Activated naive CD4-positive, alpha-beta T cell treated with anti-CD3 and anti-CD28 coated beads, Interleukin-2, amount 50 U/mL, for 72 hours (primary cell): ENCODE measurements around the gene SLC12A7. TPM values are rescaled to one million over a fixed set of nuclear protein-coding genes. Genes with fewer than 3 reads are reported as not detected.
"Not testable (repeated sequence)": the region's sequence is repeated elsewhere in the genome, so short reads cannot be mapped to it uniquely, and the experiment has no call there.

Experiments used
- ATAC-seq, 2 donors: fragments of 150-1000 bp; cut with Tn5 transposase; 2 replicates each; pipeline ENCODE4 v1.10.0; 2021; ENCODE audit warnings: mild to moderate bottlenecking in 2 of 2, moderate library complexity in 2 of 2
- DNase-seq, 2 donors: peaks; one replicate each; pipeline ENCODE4 v3.0.0; 2021 to 2022; ENCODE audit warnings: low spot score in 2 of 2
- H3K27ac Mint-ChIP-seq, 2 donors: one replicate each; pipeline ENCODE4 v1.8.0; 2022; ENCODE audit warnings: mild to moderate bottlenecking in 2 of 2, mixed read lengths in 2 of 2
- H3K36me3 Mint-ChIP-seq, 2 donors: one replicate each; pipeline ENCODE4 v1.8.0; 2022; ENCODE audit warnings: mixed read lengths in 2 of 2
- H3K9me3 Mint-ChIP-seq, 2 donors: one replicate each; pipeline ENCODE4 v1.8.0; 2022; ENCODE audit warnings: mixed read lengths in 2 of 2
- total RNA-seq, 2 donors: library from RNA; stranded (reverse); gene quantifications; one replicate each; pipeline ENCODE4 v1.2.3, GENCODE V29; 2022

The SLC12A7 gene
- total RNA-seq, 2 donors from 2014 or later, result 19.5 to 74.7 TPM

- Mint-ChIP-seq H3K36me3 (no peaks in the 10 kb centered on the region), H3K27ac (no peak overlapping the region), H3K9me3 (no peaks in the 10 kb centered on the region)
- ATAC-seq (no peak), DNase-seq (peak; percentile 10 to 52)
These were observed 108.4 kb downstream of the SLC12A7 start for GRCh38 chr5:1003296-1003937.

- DNase-seq, result peak in 1 of 2 donors; percentile 41
These were observed 109.0 kb downstream of the SLC12A7 start for GRCh38 chr5:1002836-1003235.

GRCh38 chr5:1002271-1002546, 109.7 kb downstream of the SLC12A7 start:
- Mint-ChIP-seq H3K36me3 (no peaks in the 10 kb centered on the region), H3K27ac (no peak overlapping the region), H3K9me3 (no peaks in the 10 kb centered on the region)
- no peak for DNase-seq
- no peak for ATAC-seq

More at GRCh38 chr5:1002836-1003235, 109.0 kb downstream of the SLC12A7 start:
- no peaks in the 10 kb centered on the region for H3K9me3 Mint-ChIP-seq
- no peaks in the 10 kb centered on the region for H3K36me3 Mint-ChIP-seq
- no peak overlapping the region for H3K27ac Mint-ChIP-seq
- ATAC-seq, result no peak

GRCh38 chr5:1001406-1002270, 110.2 kb downstream of the SLC12A7 start:
- no peaks in the 10 kb centered on the region for H3K9me3 Mint-ChIP-seq
- DNase-seq (peak; percentile 0 to 43), ATAC-seq (no peak)
- no peak overlapping the region for H3K27ac Mint-ChIP-seq
- H3K36me3 Mint-ChIP-seq, result no peaks in the 10 kb centered on the region

- not testable (repeated sequence) for H3K9me3 Mint-ChIP-seq, H3K27ac Mint-ChIP-seq, H3K36me3 Mint-ChIP-seq, ATAC-seq
- peak; percentile 0 to 30 for DNase-seq
These were observed 111.0 kb downstream of the SLC12A7 start for GRCh38 chr5:1000831-1001230.

Other genes starting within 250 kb of the SLC12A7 start
- 10 to 100 TPM; 60.4 to 61.7 TPM for gene BRD9, start 219.3 kb downstream of the SLC12A7 start, total RNA-seq
- gene TRIP13, start 219.2 kb downstream of the SLC12A7 start, total RNA-seq, result 10 to 100 TPM; 20.1 to 25.5 TPM
- gene NKD2, start 103.3 kb downstream of the SLC12A7 start, total RNA-seq, result 10 to 100 TPM in 1 of 2 donors, 1 to 10 TPM in 1; 1.8 to 14.6 TPM
- not detected for gene SLC6A19, start 89.5 kb upstream of the SLC12A7 start, total RNA-seq
- gene SLC6A18, start 113.3 kb upstream of the SLC12A7 start, total RNA-seq, result not detected
- gene TERT, start 183.0 kb upstream of the SLC12A7 start, total RNA-seq, result 10 to 100 TPM in 1 of 2 donors, 1 to 10 TPM in 1; 3.5 to 16.6 TPM
- gene CLPTM1L, start 233.0 kb upstream of the SLC12A7 start, total RNA-seq, result 10 to 100 TPM; 44.8 to 67.9 TPM